ENCODE data around the gene CNTF.

GRCh38 chr11:58674609-58675008 lies 52.1 kb downstream of the CNTF start:
- TF ChIP-seq EZH2 (IDR thresholded peaks at IDR 0.05; ENCODE audit: borderline replicate concordance) (no peak), CTCF (IDR thresholded peaks at IDR 0.05; ENCODE audit: poor library complexity) (no peak), EZH2phosphoT487 (IDR thresholded peaks at IDR 0.05; ENCODE audit: low read depth, severe bottlenecking, unreplicated experiment) (no peak)
